GM18867 (cell line): Measurements from ENCODE around the gene FNBP1.
"Not testable (repeated sequence)": the region's sequence is repeated elsewhere in the genome, so short reads cannot be mapped to it uniquely, and the experiment has no call there.

Experiments
- ATAC-seq: cut with Tn5 transposase; IDR thresholded peaks from one replicate; pipeline ENCODE4 v1.9.1; 2021; ENCODE audit warnings: mild to moderate bottlenecking, moderate library complexity; ENCODE audit not compliant: unreplicated experiment

Gene FNBP1

DNA sequence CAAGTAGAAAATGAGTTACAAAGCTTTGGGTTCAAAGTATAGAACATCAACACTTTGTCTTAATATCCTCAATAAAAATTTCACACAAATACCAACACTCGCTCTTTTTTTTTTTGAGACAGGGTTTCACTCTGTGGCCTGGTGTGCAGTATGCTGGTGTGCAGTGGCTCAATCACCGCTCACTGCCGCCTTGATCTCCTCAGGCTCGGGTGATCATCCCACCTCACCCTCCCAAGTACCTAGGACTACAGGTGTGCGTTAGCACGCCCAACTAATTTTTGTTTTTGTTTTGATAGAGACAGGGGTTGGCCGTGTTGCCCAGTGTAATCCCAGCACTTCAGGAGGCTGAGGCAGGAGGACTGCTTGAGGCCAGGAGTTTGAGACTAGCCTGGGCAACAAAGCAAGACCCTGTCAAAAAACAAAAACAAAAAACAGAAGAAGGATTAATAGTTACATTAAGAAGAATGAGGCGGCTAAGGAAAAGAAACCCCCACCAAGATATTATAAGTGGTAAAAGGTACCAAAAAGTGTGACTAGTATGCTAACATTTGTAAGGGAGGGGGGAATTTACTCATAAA lies 20.3 kb downstream of the FNBP1 start:
- ATAC-seq = no peak

DNA sequence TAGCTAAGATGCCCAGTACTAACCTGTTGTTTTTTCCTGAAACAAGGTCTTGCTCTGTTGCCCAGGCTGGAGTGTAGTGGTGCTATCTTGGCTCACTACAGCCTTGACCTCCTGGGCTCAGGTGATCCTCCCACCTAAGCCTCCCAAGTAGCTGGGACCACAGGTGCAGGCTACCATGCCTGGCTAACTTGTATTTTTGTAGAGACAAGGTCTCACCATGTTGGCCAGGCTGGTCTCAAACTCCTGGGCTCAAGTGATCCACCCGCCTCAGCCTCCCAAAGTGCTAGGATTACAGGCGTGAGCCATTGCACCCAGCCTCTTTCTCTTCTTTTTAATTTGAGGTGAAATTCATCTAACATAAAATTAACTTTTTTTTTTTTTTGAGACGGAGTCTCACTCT lies 21.1 kb downstream of the FNBP1 start:
- ATAC-seq = not testable (repeated sequence)

DNA sequence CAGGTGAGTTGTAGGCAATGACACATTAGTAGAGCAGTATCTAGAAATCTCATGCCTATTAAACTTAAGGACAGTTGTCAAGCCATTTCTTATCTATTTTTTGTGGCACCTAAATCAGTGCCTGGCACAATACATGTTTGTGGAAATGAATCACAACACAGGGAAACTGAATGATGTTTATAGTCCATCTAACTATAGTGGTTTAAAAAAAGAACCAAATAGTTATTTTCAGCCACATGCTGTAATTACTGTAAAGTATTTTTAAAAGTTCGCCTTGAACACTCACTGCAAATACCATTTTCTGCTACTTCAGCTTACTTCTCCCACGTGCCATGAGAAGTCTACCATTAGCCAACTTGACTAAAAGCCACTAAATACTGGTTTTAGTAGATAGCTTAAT lies 21.9 kb downstream of the FNBP1 start:
- ATAC-seq = no peak

DNA sequence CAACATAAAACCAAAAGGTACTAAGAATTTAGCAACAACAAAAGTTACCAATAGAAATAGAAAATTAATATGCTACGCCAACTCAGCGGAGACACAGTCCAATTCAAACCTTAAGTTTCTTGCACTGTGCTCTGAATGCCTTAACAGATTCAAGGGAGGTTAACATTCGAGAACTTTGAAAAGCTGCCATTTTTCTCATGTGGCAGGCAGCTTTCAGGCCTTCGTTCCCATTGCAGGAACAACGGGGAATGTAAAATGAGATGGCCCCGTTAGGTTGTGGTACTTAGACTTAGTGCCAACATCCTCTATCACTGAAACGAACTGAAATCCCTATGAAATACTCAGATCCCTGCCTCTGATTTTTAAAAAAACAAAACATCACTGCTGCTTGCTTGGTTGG lies 22.4 kb downstream of the FNBP1 start:
- no peak for ATAC-seq

DNA sequence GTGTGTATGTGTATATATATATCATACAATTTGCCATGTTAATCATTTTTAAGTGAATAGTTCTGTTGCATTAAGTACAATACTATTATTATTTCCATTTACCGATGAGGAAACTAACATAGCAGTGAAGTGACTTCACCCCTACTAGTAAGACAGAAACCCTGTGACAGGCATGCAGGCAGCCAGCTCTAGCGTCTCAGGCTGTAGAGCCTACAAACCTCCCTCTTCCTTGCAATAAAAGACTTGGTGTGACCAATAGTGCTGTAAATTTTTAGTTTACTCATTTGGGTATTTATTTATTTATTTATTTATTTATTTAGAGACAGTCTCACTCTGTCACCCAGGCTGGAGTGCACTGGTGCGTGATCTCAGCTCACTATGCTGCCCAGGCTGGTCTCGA lies 24.7 kb downstream of the FNBP1 start:
- ATAC-seq = no peak

DNA sequence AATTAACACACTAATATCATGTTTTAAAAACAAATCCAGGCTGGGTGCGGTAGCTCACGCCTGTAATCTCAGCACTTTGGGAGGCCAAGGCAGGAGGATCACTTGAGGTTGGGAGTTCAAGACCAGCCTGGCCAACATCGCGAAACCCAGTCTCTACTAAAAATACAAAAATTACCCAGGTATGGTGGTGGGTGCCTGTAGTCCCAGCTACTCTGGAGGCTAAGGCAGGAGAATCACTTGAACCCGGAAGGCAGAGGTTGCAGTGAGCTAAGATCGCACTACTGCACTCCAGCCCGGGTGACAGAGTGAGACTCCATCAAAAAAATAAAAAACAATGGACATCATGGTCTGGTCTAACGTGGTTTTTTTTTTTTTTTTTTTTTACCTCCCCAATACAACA lies 25.5 kb downstream of the FNBP1 start:
- ATAC-seq = not testable (repeated sequence)

DNA sequence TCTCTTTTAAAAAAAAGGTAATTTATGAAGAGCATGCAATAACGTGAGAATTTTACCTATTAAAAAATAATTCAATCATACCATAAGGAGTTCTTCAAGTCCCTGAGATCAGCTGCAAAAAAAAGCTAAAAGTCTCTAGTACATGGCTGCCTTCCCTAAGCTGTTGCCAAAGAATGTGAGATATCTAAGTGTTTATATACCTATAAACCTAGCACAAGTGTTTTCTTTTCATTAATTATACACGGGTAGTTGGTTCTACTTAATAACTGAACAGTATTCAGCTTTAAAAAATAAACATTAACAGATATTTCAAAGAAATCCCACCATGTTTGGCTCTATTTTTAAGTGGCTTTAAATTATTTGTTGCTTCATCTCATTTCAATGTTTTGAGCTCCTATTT lies 25.9 kb downstream of the FNBP1 start:
- no peak for ATAC-seq

DNA sequence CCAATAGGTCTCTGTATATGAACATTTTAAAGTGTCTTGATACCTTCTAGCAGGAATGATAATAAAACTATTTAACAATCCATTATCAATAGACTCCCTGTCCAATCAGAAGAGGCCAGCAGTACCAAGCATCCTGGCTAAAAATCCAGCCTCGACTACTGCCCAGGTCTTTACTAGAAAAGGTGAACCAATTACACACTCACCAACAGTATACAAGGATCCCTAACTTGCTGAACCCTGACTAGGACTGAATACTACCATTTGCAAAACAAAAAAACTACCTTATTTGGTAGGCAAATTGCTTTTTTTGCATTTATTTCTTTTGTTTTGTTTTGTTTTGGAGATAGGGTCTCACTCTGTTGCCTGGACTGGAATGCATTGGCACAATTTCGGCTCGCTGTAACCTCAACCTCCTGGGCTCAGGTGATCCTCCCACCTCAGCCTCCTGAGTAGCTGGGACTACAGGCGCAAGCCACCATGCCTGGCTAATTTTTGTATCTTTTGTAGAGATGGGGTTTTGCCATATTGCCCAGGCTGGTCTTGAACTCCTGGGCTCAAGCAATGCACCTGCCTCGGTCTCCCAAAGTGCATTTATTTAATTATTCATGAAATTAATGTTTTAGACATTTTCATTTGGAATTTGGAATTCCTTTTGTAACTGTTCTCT lies 27.5 kb downstream of the FNBP1 start:
- no peak for ATAC-seq

DNA sequence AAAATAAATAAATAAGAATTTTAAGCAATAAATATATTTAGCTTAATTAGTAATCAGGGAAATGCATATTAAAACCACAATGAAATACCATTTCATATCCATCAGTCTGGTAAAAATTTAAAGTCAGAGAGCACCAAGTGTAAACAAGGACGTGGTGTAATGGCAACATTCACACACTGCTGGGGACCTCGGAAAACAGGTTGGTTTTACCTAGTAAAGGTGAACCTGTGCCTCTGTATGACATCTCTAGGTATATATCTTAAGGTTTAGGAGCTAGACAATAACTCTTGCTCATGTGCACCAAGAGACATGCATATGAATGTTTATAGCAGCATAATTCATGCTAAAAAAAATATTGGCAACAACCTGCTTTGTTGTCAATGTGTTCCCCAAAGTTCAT lies 29.7 kb downstream of the FNBP1 start:
- no peak for ATAC-seq

DNA sequence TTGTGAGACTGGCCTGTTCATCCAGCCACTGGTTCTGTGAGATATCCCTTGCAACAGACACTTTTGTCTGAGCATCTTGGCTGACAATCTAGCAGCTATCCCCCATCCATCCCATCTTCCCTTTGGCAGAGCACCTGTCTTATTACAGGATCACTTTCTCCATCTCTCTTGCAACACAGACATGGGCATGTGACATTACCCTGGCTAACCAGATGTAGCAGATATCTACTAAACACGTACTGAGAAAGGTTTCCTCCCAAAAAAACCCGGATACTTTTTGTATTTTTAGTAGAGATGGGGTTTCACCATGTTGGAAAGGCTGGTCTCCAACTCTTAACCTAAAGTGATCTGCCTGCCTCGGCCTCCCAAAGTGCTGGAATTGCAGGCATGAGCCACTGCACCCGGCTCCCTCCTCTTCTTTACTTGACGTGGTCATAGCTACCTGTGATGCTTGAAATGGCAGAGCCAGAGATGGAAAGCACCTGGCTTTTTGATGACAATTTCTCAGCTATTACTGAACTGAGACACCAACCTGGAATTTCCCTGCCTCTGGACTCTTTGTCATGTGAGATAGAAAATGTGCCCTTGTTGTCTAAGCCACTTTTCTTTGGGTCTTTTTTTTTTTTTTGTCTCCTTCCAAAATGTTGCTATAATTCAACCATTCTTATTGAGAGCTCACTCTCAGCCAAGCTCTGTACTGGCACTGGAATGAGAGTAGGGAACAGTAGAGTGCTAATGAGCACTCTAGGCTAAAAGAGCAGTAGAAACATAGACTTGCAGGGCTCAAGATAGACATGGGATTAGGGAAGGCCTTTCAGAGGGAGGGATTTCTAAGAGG lies 32.6 kb downstream of the FNBP1 start:
- no peak for ATAC-seq

DNA sequence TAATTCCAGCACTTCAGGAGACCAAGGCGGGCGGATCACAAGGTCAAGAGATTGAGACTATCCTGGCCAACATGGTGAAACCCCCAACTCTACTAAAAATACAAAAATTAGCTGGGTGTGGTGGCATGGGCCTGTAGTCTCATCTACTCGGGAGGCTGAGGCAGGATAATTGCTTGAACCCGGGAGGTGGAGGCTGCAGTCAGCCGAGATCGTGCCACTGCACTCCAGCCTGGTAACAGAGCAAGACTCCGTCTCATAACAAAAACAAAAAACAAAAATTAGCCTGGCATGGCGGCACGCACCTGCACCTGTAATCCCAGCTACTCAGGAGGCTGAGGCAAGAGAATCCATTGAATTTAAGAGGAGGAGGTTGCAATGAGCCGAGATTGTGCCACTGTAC lies 33.4 kb downstream of the FNBP1 start:
- not testable (repeated sequence) for ATAC-seq

DNA sequence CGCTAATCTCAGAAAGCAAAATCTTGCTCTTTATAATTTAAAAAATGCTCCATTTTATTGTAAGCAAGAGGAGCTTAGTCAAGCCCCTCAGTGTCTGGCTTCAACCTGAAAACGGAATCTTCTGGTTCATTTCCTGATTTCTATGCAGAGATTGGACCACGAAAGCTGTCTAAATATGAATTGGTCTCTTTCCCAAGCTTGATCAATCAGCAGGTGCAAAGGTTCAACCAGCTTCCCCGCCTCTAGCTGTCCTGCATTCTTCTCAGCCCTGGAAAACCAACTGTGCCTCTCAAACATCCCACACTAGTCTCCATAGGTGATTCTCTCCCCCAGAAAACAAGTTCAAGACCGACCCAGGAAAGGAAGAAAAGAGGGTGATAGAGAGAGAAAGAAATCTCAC lies 34.5 kb downstream of the FNBP1 start:
- no peak for ATAC-seq

DNA sequence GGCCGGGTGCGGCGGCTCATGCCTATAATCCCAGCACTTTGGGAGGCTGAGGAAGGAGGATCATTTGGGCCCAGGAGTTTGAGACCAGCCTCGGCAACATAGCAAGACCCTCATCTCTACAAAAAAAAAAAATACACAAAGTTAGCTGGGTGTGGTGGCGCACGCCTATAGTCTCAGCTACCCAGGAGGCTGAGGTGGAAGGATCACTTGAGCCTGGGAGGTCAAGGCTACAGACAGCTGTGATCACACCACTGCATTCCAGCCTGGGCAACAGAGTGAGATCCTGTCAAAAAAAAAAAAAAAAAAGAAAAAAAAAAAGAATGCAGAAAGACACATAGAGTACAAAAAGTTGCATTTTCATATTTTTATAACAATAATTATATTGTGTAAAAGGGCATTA lies 36.0 kb downstream of the FNBP1 start:
- not testable (repeated sequence) for ATAC-seq

DNA sequence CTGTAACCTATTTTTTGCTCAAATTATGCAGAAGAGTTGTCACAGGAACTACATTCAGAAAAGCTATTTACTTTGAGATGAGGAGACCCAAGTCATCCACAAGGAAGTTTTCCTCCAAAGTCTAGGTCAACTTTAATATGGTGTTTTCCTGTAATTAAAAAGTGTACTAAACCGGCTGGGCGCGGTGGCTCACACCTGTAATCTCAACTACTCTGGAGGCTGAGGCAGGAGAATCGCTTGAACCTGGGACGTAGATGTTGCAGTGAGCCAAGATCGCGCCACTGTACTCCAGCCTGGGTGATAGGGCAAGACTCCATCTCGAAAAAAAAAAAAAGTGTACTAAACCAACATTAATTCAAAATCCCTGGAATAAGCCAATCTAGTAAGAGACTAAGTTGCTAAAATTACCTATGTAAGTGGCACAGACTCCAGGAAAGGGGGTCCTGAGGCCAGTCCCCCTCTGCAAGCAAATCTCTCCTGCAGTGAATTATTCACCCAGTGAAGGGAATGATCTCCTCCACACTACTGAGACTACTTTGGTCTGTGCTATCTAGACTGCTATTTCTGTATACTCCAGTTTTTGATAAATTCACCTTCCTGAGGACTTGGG lies 38.9 kb downstream of the FNBP1 start:
- no peak for ATAC-seq

DNA sequence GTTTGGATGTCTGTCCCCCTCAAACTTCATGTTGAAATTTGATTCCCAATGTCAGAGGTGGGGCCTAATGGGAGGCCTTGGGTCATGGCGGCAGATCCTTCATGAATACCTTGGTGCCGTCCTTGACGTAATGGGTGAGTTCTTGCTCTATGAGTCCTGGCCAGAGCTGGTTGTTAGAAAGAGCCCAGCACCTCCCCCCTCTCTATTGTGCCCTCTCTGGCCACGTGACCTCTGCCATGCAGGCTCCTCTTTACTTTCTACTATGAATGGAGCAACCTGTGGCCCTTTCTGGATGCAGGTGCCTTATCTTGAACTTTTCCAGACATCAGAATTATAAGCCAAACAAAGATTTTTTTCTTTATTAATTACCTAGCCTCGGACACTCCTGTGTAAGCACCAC lies 40.7 kb downstream of the FNBP1 start:
- ATAC-seq = no peak

DNA sequence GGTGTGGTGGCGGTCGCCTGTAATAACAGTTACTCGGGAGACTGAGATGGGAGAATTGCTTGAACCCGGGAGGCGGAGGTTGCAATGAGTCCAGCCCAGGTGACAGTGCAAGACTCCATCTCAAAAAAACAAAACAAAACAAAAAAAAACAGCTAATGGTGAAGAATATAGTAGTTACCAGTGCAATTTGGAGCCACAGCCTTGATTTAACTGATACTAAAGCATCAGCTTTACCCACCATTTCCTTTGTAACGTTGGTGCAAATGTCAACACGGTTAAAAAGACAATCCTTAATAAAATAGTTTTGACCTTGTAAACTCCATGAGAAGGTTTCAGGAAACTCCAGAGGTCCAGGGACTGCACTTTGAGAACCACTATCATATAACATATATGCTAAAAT lies 41.8 kb downstream of the FNBP1 start:
- ATAC-seq = no peak

DNA sequence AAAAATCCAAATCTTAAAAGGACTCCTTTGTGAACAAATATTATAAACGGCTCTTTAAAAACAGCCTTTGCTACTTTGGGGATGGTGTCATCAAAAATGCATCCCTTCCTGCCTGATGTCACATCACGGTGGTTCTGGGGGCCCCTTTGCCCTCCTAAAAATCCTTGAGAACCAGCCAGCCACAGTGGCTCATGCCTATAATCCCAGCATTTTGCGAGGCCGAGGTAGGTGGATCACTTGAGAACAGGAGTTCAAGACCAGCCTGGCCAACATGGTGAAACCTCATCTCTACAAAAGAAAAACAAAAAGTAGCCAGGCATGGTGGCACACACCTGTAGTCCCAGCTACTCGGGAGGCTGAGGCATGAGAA lies 43.9 kb downstream of the FNBP1 start:
- no peak for ATAC-seq

DNA sequence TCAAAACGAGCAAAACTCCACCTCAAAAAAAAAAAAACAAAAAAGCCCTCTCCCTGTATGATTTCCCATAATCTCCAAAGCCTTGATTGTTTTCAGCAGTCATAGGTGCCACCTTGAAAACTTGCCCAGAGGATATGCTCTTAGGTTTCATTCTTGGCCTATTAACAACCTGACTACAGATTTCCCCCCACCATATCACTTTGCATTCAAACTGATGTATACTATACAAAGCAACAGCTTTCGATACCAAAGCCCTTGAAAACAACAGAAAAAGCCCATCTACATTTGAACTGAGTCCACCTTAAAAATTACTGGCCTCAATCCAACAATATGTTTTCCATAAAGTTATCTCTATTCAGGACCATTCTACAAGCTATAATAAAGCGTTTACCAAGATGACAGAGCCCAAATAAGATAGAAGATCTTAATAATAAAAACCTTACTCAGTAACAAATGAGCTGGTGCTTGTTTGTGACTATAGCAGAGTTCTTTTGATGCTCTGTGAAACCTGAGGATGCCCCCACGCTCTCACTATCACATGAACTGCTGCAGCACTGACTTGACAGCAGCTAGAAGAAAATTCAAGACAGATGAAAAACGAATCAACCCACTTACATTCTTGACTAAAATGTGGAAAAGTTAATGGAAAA lies 44.4 kb downstream of the FNBP1 start:
- no peak for ATAC-seq

DNA sequence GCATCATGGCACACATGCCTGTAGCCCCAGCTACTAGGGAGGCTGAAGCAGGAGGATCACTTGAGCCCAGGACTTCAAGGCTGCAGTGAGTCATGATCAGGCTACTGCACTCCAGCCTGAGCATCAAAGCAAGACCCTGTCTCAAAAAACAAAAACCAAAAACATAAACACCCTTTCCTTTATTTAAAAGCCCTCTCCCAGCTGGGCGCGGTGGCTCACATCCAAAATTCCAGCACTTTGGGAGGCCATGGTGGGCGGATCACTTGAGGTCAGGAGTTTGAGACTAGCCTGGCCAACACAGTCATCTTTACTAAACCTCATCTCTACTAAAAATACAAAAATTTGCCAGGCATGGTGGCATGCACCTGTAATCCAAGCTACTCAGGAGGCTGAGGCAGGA lies 45.3 kb downstream of the FNBP1 start:
- ATAC-seq = not testable (repeated sequence)

DNA sequence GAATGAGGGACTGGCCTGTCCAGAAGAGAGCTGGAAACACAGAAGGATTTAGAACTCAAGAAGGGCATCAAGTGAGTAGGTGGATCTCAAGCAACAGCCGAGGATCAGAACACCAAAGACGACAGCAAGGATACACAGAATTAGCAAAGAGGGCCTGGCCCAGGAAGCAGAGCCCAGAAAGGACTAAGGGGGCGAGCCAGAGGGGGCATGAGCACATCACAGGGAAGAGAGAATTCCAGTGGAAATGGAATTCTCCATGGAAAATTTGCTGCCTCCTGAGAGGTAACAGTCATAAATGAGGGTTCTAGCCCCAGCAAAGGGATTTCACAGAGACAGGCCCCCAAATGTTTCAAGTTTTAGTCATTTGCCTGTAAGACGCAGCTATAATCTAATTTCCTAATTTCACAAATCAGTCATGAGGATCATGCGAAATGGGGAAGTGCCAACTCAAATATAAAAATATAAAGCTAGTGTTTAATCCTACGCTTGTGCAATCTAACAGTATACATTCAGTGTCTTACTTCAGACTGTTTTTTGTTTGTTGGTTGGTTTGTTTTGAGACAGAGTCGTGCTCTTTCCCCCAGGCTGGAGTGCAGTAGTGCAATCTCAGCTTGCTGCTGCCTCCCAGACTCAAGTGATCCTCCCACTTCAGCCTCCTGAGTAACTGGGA lies 46.7 kb downstream of the FNBP1 start:
- no peak for ATAC-seq
